SU-DHL-6 (cell line): ENCODE measurements around the gene FHOD3.

Source experiments
- CTCF ChIP-seq: fragments of 200-600 bp; sonication (generic); IDR thresholded peaks from one replicate; pipeline ENCODE4 v1.5.1; 2017; ENCODE audit warnings: antibody characterized with exemption, mild to moderate bottlenecking, low read length, moderate library complexity; ENCODE audit not compliant: insufficient read depth, poor library complexity, severe bottlenecking
- EZH2phosphoT487 ChIP-seq: fragments of 200-600 bp; sonication (generic), shearing (Covaris generic); conservative IDR thresholded peaks from 2 replicates; pipeline ENCODE4 v1.6.1; 2018; ENCODE audit warnings: mild to moderate bottlenecking, antibody characterized with exemption, low read length, moderate library complexity, mixed read lengths

GRCh38 chr18:36389027-36389426 lies 91.5 kb downstream of the FHOD3 start:
- no peak for TF ChIP-seq CTCF
- TF ChIP-seq EZH2phosphoT487 = no peak
